LNCaP clone FGC (cell line): ENCODE measurements around the gene PCSK6.

Experiments used
- DNase-seq: peaks from one replicate; pipeline ENCODE4 v3.0.0-alpha.2; 2011; ENCODE audit warnings: low read depth
- H3K4me3 ChIP-seq: 2 replicates; pipeline ENCODE4 v1.5.1; 2011; ENCODE audit warnings: mild to moderate bottlenecking, low read depth, low read length, control low read depth
- CTCF ChIP-seq: IDR thresholded peaks from 2 replicates; pipeline ENCODE4 v1.5.1; 2012; ENCODE audit warnings: mild to moderate bottlenecking; ENCODE audit not compliant: control insufficient read depth, insufficient read depth; ENCODE audit errors: extremely low read depth

The PCSK6 gene

GRCh38 chr15:101391431-101391830 lies 98.1 kb downstream of the PCSK6 start:
- no peak for DNase-seq
- H3K4me3 ChIP-seq: no peak overlapping the region
- TF ChIP-seq CTCF: no peak

- no peak for TF ChIP-seq CTCF
- no peak for DNase-seq
Observed at GRCh38 chr15:101390462-101390861, 99.0 kb downstream of the PCSK6 start.

GRCh38 chr15:101390060-101390459 lies 99.4 kb downstream of the PCSK6 start:
- no peak for DNase-seq
- TF ChIP-seq CTCF: no peak
- H3K4me3 ChIP-seq: no peak overlapping the region

More at GRCh38 chr15:101390462-101390861, 99.0 kb downstream of the PCSK6 start:
- H3K4me3 ChIP-seq: no peak overlapping the region

GRCh38 chr15:101389362-101389761 lies 100.1 kb downstream of the PCSK6 start:
- no peak for DNase-seq
- no peak overlapping the region for H3K4me3 ChIP-seq
- no peak for TF ChIP-seq CTCF

- DNase-seq: no peak
- no peak overlapping the region for H3K4me3 ChIP-seq
Observed at GRCh38 chr15:101388046-101388445, 101.5 kb downstream of the PCSK6 start.

GRCh38 chr15:101387574-101387973 lies 101.9 kb downstream of the PCSK6 start:
- TF ChIP-seq CTCF: no peak
- no peak overlapping the region for H3K4me3 ChIP-seq
- no peak for DNase-seq

More at GRCh38 chr15:101388046-101388445, 101.5 kb downstream of the PCSK6 start:
- no peak for TF ChIP-seq CTCF

GRCh38 chr15:101386967-101387366 lies 102.5 kb downstream of the PCSK6 start:
- DNase-seq: no peak
- no peak overlapping the region for H3K4me3 ChIP-seq
- no peak for TF ChIP-seq CTCF
